Stimulated activated CD4-positive, alpha-beta T cell treated with anti-CD3 and anti-CD28 coated beads, Interleukin-2, amount 100 ng/mL, for 24 hours (primary cell): ENCODE results near the gene ATF7IP.
A peak's percentile ranks its signal among the peaks of the same experiment; 100 is the strongest.
"Not testable (repeated sequence)": the region's sequence is repeated elsewhere in the genome, so short reads cannot be mapped to it uniquely, and the experiment has no call there.

Experiments
- DNase-seq, 2 donors: peaks; one replicate each; pipeline ENCODE4 v3.0.0-alpha.2; 2020

Gene ATF7IP, protein sequence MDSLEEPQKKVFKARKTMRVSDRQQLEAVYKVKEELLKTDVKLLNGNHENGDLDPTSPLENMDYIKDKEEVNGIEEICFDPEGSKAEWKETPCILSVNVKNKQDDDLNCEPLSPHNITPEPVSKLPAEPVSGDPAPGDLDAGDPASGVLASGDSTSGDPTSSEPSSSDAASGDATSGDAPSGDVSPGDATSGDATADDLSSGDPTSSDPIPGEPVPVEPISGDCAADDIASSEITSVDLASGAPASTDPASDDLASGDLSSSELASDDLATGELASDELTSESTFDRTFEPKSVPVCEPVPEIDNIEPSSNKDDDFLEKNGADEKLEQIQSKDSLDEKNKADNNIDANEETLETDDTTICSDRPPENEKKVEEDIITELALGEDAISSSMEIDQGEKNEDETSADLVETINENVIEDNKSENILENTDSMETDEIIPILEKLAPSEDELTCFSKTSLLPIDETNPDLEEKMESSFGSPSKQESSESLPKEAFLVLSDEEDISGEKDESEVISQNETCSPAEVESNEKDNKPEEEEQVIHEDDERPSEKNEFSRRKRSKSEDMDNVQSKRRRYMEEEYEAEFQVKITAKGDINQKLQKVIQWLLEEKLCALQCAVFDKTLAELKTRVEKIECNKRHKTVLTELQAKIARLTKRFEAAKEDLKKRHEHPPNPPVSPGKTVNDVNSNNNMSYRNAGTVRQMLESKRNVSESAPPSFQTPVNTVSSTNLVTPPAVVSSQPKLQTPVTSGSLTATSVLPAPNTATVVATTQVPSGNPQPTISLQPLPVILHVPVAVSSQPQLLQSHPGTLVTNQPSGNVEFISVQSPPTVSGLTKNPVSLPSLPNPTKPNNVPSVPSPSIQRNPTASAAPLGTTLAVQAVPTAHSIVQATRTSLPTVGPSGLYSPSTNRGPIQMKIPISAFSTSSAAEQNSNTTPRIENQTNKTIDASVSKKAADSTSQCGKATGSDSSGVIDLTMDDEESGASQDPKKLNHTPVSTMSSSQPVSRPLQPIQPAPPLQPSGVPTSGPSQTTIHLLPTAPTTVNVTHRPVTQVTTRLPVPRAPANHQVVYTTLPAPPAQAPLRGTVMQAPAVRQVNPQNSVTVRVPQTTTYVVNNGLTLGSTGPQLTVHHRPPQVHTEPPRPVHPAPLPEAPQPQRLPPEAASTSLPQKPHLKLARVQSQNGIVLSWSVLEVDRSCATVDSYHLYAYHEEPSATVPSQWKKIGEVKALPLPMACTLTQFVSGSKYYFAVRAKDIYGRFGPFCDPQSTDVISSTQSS

DNA sequence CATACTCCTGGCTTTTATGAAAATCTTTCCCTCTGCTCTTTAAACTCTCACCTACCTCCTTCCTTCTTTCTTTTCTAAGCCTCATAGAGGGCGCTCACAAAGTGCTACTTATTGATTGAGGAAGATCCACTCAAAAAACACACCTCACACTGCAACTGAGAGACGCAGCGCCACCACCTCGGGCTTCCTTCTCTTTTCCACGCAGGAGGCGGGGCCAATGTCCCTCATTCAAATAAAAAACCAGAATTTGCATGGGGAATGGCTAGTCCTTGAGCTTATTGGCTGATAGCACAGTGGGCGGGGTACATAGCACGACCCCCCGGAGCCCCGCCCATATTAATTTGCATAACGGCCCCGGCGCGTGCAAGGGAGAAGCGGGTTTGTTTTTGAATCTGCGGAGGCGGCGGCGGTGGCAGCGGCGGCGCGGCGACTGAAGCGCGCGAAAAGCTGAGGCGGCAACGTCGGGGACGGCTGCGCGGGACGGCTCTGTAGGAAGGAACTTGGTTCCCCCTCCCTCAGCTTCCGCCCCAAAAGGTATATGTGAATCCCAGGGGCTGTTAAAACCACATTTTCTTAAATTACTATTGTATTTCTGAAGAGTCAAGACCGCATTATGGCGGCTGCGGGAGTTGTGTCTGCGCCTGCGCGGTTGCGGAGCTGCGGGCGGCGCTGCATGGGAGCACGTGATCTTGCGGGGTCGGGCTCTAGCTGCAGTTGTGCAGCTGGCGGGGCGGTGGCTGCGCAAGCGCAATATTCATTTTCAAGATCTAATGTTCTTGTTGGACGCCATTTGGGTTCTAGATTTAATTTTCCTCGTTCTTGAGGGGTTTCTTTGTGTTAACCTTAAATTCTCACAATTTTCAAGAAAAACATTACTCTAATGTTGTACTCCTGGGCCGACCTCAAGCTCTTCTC, at the start of gene ATF7IP:
Gene ATF7IP, plus strand, starts transcription at position 389 of the 915 bp plus-strand sequence. CDS start 58,234 bp downstream, outside the sequence.
- DNase-seq: peak; percentile 92 to 96

DNA sequence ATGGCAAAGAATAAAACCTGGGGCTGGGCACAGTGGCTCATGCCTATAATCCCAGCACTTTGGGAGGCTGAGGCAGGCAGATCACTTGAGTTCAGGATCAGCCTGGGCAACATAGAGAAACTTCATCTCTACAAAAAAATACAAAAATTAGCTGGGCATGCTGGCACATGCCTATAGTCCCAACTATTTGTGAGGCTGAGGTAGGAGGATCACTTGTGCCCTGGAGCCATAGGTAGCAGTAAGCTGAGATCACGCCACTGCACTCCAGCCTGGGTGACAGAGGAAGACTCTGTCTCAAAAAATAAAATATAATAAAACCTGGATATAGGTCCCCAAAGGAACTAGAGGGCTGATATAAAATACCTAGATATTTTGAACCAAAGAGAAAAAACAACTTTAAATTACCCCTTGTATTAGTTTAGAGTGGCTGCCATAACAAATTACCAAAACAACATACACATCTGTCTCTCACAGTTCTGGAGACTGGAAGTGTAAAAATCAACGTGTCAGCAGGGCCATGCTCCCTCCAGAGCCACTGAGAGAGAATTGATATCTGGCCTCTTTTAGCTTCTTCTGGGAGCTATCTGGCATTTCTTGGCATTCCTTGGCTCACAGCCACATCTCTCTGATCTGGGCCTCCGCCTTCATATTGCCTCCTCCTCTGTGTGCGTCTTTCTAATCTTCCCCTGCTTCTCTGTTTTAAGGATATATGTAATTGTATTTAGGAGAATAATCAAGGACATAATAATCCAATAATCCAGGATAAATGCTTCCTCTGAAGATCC, 47.9 kb upstream of the ATF7IP start:
- DNase-seq: no peak

DNA sequence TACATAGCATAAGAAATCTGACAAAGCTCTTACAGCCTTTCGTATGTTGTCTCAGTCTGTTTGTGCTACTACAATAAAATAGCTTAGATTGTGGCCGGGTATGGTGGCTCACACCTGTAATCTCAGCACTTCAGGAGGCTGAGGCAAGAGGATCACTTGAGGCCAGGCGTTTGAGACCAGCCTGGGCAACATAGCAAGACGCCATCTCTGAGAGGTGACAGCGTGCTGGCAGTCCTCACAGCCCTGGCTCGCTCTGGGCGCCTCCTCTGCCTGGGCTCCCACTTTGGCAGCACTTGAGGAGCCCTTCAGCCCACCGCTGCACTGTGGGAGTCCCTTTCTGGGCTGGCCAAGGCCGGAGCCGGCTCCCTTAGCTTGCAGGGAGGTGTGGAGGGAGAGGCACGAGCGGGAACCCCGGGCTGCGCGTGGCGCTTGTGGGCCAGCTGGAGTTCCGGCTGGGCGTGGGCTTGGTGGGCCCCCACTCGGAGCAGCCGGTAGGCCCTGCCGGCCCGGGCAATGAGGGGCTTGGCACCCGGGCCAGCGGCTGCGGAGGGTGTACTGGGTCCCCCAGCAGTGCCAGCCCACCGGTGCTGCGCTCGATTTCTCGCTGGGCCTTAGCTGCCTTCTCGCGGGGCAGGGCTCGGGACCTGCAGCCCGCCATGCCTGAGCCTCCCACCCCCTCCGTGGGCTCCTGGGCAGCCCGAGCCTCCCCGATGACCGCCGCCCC, 45.6 kb upstream of the ATF7IP start:
- not testable (repeated sequence) for DNase-seq

DNA sequence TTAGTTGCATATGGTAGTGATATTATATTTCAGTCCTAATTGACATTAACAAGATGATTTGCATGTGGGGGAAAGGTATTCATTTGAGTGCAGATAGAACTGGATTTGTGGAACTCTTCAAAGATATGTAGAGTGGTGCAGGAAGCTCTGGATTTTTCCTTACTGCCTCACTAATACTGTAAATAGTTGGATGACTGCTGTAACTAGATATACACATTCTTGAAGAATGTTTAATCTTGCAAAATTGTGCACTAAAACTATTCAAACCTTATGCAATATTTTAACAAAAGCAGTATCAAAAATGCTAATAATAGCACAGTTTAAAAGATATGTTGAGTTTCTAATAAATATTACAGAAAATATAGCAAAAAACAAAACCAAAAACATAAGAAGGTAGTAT, 43.1 kb upstream of the ATF7IP start:
- no peak for DNase-seq

DNA sequence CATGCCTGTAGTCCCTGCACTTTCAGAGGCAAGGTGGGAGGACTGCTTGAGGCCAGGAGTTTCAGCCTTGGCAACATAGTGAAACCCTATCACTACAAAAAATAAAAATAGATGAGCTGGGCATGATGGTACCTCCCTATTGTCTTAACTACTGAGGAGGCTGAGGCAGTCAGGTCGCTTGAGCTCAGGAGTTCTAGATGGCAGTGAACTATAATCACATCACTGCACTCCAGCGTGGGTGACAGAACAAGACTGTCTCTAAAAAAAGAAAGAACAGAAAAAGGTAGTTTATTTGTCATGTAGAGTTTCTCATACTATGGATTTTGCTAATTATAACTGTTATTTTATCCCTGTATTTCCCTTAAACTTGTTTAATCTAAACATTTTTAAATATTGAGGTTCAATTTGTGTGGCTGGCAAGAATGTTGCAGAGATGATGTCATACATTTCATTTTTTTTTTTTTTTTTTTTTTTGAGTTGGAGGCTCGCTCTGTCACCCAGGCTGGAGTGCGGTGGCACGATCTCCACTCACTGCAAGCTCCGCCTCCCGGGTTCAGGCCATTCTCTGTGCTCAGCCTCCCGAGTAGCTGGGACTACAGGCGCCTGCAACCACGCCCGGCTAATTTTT, 39.7 kb upstream of the ATF7IP start:
- no peak for DNase-seq

DNA sequence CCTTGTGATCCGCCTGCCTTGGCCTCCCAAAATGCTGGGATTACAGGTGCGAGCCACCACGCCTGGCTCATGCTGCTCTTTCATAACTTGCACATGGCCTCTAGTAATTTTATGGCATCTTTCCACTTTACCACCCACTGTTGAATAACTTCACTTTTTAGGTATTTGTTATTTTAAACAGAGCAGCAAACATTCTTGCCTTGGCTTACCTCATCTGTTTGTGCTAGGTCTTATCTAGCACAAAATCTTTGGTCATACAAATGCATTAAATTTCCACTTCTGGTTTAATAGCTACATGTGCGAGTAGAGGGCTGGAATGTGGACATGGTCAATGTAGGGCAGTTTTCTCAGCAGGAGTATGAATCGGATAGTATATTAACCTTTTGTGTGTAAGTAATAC, 38.8 kb upstream of the ATF7IP start:
- no peak for DNase-seq

DNA sequence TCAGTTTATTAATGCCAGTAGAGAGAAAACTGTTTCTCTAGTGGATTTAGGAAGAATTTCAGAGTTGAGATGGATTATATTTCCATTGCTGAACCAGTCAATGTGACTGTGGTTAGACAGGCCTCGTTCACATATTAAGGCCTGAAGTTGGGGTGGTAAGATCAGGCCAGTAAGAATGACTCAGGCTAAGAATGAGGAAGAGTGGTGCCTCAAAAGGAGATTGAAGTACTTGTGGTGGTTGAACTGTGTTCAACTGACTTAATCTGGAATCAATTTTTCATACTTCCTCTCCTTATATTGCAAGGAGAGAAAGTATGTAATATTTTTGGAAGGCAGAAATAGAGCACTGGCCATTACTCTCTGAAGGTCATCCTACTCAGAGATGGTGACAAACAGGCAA, 37.8 kb upstream of the ATF7IP start:
- no peak for DNase-seq

DNA sequence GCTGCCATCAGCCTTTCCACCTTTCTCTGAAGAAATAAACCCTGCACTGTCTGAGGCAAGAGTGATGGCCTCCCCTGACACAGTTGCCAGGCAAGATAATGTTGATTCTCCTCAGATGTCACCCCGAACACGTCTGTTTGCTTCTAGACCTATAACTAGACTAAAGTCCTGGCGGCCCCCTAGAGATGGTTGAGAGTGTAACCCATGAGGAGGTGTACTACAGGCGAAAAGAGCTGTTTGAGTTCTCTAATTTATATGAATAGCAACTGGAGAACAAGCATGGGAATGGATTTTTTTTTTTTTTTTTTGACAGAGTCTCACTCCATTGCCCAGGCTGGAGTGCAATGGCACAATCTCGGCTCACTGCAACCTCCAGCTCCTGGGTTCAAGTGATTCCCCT, 33.0 kb upstream of the ATF7IP start:
- DNase-seq: no peak

DNA sequence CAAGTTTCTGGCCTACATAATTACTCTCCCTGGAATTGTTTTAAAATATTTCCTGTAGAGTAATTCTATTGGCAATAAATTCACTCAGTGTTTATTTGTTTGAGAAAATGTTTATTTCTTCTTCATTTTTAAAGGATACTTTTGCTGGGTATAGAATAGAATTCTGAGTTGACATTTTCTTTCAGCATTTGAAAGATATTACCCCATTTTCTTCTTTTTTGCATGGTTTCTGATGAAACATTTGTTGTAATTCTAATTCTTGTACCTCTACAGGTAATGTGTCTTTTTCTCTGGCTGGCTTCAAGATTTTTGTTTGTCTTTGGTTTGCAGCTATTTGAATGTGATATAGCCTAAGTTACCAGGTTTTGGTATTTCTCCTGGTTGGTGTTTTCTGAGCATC, 25.1 kb upstream of the ATF7IP start:
- DNase-seq: no peak

DNA sequence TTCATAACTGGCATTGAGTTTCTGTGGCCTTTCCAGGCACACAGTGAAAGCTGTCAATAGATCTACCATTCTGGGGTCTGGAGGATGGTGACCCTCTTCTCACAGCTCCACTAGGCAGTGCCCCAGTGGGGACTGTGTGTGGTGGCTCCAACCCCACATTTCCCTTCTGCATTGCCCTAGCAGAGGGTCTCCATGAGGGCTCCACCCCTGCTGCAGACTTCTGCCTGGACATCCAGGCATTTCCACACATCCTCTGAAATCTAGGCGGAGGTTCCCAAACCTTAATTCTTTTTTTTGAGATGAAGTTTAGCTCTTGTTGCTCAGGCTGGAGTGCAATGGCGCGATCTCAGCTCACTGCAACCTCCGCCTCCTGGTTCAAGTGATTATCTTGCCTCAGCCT, 14.0 kb upstream of the ATF7IP start:
- not testable (repeated sequence) for DNase-seq

DNA sequence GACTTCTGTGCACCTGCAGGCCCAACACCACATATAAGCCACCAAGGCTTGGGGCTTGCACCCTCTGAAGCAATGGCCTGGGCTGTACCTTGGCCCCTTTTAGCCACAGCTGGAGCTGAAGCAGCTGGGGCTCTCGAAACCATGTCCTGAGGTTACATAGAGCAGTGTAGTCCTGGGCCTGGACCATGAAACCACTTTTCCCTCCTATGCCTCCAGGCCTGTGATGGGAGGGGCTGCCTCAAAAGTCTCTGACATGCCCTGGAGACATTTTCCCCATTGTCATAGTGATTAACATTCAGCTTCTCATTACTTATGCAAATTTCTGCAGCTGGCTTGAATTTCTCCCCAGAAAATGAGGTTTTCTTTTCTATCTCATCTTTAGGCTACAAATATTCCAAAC, 13.4 kb upstream of the ATF7IP start:
- not testable (repeated sequence) for DNase-seq

DNA sequence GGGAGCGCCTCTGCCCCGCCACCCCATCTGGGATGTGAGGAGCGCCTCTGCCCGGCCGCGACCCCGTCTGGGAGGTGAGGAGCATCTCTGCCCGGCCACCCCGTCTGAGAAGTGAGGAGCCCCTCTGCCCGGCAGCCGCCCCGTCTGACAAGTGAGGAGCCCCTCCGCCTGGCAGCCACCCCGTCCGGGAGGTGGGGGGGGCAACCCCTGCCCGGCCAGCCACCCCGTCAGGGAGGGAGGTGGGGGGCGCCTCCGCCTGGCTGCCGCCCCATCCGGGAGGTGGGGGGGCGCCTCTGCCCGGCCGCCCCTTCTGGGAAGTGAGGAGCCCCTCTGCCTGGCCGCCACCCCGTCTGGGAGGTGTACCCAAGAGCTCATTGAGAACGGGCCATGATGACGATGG, 10.8 kb upstream of the ATF7IP start:
- DNase-seq: not testable (repeated sequence)

DNA sequence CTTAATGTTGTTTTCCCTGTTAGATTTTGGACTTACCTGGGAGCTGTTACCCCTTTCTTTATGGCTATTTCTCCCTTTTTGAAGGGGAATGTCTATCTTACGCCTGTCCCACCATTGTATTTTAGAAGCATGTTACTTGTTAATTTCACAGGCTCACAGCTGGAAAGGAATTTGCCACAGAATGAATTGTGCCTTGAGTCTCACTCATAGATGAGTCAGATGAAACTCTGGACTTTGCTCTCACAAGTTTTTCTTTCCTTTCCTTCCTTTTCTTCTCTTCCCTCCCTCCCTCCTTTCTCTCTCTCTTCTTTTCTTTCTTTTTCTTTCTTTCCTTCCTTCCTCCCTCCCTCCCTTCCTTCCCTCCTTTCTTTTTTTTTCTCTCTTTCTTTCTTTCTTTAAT, 9.3 kb upstream of the ATF7IP start:
- no peak for DNase-seq

DNA sequence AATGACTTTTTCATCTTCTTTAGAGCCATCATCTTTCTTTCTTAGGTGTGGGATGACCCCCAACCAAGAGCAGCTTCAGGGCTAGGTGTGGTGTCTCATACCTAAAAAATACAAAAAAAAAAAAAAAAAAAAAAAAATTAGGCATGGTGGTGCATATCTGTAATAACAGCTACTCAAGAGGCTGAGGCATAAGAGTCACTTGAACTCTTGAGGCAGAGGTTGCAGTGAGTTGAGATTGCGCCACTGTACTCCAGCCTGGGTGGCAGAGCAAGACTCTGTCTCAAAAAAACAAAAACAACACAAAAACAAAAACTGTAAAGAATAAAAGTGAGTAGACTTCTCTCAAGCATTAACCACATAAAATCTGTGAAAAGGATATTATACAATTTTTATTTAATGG, 8.0 kb upstream of the ATF7IP start:
- DNase-seq: no peak

DNA sequence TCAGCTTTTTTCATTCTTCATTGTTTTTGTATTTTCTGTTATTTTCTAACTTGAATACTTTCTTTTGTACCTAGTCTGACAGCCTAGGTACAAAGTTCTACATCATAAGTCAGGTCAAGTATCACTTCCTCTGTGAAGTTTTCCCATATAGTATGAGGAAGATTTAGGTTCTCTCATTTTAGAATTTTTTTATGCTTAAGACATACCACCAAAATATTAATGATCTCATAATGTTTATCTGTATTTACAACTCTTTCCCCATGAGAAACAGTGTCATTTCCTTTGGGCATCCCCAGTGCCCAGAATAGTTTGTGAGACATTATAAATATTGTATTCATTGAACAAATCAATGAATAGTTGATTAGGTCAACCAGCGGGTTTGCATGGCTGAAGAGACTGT, 3.1 kb upstream of the ATF7IP start:
- no peak for DNase-seq

DNA sequence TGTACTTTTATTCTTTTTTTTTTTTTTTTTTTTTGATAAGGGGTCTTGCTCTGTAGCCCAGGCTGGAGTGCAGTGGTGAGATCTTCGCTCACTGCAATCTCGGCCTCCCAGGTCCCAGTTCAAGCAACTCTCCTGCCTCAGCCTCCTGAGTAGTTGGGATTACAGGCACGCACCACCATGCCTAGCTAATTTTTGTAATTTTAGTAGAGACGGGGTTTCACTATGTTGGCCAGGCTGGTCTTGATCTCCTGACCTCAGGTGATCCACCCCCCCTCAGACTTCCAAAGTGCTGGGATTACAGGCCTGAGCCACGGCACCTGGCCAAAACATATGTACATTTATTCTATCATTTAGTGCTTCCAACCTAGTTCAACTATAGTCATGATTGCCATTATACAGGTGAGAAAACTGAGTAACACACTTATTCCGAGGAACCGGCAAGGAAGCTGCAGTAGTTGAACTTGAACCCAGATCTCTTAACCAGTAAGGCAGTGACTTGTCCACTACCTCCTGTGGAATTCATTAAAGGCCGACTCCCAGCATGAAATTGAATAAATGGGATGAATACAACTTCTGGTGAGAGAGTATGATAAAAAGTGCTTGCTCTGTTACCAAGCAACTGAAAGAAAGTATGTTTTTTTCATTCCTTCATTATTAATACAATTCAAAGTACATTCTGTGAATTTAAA, 755 bp upstream of the ATF7IP start:
- DNase-seq: no peak

DNA sequence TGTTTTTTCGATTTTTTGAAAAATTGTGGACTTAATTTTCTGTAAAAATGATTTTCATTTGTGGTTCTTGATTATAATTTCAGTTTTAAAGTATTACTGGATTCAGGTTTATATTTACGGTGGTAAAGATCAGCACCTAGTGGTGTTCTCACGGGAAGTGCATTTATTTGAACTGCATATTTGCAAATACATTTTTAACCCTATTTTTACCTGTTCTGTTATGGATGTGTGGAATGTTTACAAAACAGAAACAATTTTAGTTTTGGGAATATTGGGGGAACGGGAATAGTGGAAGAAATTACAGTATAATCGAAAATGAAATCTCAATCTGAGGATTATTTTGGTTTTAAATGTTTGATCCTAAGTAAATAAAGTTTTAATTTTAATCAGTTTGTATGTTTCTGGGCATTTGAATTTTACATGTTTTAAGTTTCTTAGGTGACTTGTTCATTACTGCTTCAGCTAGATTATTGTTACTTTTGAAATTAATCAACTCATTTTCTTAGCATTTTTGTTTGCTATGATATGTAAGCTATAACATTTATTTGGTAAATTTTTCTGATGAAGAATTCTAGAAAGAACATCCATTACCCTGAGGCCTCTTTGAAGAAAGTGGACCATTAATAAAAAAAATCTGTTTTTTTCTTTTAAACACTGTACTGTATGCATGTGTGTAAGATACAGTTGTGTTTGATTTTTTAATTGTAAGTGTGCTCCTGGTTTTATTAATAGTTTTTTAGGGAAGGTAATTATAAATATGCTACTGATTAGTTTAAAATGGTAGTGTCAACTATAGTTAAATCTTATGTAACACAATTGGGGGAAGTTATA, 942 bp downstream of the ATF7IP start:
- DNase-seq: no peak

DNA sequence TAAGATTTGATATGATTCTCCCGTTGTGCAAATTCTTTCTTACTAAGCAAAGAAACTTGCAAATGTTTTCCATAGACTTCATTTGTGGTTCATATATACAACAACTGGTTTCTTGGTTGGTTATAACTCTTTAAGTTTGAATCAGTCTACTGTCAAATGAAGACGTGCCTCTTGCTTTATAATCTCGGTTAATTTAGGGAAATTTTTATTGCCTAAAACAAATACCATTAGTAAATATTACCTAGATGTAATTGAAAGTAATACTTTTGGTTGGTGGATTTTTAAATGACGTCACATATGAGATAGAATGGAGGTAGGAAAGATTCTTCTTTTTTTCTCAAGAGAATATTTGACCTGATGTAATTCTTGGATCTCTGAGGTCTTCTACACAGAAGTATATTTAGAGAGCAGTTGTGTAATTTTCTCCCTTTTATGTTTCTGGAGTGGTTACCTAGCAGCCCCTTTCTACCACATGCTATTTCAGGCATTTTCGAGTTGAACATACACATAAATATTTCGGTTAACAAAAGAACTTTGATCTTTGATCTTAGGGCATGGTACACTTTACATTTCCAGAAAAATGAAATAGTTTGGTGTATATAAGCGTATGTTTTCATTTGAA, 1.7 kb downstream of the ATF7IP start:
- no peak for DNase-seq
